GM18907 (cell line): ENCODE results near the gene SPATA20.

Source experiments
- ATAC-seq: cut with Tn5 transposase; IDR thresholded peaks from one replicate; pipeline ENCODE4 v1.9.1; 2021; ENCODE audit warnings: mild to moderate bottlenecking, moderate library complexity; ENCODE audit not compliant: unreplicated experiment

Gene SPATA20

DNA sequence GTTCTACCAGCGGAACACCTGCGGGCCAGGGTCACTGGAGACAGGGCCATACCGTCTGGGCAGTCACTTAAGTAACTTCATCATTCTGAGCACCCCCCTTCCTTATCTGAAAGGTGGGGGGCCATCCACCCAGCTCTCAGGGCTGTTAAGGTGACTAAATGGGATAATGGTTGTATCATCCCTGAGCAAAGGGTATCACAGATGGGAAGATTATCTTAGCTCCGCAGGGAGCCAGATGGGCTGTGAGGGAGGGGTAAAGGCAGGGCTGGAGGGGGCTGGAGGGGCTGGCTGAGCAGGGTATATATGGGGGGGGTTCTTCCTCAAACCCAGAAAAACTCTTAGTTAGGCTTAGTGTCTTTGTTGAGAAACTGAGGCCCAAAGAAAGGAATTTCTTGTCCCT lies 10.7 kb downstream of the SPATA20 start:
- ATAC-seq, result no peak

DNA sequence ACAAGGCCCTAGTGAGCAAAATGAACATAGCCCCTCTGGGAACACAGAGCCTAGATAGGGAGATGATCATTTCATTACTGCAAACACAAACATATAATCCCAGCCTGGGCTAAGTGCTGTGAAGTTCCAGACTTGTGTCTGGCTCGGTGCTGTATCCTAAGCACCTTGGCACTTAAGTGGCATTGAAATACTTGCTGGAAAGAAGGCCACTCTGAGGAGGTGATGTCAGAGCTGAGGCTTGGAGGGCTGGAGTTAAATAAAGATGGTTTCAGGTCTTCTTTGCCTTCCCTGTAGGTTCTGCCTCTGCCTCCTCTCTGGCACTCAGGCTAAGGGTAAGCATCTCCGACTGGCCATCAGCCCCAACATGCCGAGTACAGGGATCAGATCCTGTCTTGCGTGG lies 11.1 kb downstream of the SPATA20 start:
- no peak for ATAC-seq

DNA sequence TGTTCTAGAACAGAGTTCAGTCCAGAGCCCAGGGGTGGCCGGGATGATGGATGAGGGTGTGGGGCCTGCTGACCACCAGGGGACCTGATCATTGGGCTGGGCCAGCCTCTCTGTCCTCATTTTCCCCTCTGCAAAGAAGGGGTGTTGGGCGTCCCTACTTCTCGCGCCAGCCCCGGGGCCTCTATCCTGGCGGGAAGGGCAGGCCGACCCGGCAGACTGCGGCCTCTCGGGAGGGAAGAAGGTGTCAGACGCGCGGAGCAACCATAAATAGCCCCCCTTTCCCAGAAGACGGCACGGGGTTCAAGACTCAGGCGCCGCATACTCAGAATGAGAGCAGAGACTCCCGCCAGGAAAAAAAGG lies 11.6 kb downstream of the SPATA20 start:
- ATAC-seq, result no peak

DNA sequence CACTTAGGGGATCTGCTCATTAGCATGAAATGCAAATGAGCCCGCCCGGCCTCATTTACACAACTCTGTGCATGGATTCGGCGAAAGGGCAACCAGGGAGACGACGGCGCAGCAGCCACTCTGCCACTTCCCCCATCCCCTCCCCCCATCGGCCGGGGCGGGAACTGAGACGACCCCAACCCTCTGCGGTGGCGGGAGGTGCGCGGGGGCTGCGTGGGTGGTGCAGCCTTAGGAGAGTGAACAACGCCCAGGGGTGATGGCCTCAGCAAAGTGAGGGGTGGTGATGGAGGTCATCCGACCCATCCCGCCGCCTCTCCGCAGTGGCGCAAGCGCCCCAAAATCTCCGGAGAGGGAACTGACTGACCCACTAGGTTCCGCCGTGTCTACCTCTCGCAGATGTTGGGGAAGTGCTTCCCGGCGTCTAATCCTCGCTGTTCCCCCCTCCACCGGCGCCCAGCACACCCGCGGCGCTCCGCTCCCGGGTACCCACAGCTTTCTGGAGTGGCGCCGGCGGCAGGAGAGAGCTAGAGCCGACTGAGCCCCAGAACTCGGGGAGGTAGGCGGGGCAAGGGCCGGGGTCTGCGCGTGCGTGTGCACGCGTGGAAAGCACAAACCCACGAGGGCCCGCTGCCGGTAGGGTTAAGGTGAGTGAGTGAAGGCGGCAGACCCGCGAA lies 12.1 kb downstream of the SPATA20 start:
- no peak for ATAC-seq

DNA sequence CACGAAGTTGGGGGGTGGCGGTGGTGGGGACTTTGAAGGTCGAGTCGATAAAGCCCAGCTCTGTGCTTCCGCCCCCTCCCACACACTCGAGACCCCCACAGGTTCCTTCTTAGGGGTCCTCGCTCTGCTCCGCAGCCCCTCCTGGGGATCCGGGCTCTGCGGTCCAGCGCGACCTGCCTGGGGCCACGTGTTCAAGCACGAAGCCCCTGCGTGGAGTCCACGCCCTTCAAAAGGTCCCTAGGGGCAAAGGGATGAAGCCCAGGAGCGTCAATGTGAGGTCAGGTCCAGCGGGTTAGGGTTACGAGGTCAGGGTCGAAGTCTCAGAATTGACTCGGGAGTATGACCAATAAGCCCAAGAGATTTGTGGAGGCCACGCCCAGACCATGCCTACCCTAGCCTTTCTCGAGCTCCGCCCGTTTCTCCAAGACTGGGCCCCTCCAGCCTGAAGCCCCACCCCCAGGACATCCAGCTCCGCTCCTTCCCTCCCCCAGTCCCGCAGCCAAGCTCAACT lies 12.8 kb downstream of the SPATA20 start:
- ATAC-seq, result peak; percentile 5

DNA sequence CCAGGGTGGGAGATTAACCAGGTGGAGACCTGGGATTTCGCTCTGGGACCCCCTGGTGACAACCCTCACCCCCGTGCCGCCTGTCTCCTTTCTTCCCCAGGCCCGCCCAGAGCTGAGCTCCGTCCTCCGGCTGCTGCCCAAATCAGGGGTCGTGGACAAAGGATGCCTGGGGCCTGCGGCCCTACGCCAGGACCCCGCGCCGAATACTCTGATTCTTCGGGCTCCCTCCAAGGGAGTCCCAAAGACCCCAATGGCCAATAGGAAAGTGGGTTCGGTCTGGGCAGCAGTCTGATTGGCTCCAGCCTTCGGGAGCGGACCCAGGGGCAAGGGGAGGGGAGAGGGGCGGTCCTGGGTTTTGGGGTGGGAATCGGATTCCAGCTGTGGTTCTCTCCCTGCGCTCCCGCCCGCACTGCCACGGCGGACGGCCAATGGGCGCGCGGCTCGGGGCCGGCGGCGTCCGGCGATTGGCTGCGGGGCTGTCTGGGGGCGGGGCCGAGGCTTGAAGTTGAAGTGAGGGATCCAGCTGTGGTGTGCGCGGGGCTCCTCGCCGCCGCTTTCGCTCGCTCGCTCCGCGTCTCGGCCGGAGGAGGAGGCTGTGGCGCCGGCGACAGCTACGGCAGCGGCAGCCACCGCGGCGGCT lies 13.3 kb downstream of the SPATA20 start, which contains the start of gene CACNA1G:
CACNA1G (plus strand) TSS at position 531 of the 640 bp plus-strand sequence. CDS start 745 bp downstream, outside the sequence.
- peak; percentile 88 for ATAC-seq

DNA sequence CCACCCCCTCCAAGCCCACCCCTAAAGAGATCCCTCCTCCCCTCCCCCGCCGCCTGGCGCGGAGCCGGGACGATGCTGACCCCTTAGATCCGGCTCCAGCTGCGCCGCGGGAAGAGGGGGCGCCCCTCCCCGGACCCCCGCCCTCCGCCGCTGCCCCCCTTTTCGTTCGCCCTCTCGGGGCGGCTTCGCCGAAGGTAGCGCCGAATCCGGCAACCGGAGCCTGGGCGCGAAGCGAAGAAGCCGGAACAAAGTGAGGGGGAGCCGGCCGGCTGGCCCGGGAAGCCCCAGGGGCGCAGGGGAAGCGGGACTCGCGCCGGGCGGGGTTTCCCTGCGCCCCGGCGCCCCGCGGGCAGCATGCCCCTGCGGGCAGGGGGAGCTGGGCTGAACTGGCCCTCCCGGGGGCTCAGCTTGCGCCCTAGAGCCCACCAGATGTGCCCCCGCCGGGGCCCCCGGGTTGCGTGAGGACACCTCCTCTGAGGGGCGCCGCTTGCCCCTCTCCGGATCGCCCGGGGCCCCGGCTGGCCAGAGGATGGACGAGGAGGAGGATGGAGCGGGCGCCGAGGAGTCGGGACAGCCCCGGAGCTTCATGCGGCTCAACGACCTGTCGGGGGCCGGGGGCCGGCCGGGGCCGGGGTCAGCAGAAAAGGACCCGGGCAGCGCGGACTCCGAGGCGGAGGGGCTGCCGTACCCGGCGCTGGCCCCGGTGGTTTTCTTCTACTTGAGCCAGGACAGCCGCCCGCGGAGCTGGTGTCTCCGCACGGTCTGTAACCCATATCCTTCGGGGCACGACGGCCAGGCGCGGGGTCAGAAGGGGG lies 14.2 kb downstream of the SPATA20 start:
- ATAC-seq, result no peak

DNA sequence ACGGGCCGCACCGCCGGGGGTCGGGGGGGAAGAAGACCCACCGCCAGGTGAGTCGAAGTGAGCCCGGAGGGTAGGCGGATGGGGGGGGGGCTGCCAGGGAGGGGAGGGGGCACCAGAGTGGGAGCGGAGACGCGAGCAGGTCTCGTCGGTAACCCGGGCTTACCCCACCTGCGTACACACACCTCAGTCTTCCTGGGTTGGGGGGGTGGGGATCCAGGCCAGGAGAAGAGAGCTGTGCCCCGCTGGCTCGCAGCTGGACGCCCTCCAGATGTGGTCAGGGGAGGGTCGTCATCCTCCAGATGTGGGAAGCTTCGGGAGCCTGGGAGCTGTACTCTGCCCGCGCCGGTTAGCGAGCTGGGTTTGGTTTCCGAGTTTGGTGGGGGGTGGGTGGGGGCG lies 14.8 kb downstream of the SPATA20 start:
- ATAC-seq, result no peak

DNA sequence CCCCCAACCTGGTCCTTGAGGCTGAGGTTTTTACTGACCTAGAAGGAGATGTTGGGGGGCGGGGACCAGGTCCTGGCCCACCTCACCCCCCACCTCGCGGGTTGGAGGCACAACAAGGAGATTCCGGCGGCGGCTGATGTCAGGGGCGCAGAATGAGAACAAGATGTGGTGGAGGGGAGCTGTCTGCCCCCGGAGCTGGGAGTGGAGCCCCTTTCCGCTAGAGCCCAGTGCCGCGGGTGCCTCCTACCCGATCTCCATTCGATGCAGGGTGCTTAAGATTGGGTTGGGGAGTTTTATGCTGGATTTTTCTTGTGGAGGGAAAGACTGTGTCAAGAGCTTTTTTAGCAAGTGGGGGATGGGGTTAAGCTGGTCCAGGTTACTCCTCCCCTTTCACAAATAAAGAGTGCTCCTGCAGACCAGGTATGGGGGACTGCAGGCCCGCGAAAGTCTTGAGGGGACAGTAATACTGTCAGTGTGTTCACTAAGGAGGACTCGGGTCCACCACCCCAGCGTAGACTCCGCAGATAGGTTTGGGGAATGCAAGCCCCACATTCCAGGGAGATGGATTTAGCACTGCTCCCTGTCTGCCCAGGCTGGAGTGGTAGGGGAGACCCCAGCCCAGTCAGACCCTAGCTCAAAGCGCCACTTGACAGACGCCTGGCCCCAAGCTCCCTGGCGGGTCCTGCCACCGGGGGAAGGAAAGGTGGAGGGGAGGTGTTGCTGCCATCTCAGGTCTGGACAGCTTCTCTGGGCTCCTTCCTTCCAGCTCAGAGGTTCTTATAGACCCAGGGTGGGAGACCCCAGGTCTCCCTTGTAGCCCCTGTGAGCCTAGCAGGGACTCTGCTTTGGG lies 15.5 kb downstream of the SPATA20 start:
- no peak for ATAC-seq

DNA sequence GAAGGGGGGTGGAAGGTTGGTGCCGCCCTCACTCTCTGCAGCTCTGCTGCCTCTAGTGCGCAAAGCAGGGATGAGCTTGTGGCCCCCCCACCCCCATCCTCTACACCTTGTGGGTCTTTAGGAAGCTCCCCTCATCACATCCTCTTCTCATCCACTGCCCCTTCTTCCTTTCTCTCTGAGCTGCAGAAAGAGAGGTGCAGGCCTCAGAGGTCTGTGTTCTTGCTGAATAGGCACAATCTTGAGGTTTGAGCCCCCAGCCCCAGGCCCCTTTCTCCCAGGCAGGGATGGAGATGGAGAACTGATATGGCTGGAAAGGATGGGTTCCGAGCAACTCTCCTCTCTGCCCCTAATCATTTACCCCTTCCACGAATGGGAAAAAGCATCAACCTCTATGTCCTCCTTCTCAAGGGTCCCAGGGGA lies 16.1 kb downstream of the SPATA20 start:
- ATAC-seq, result no peak

DNA sequence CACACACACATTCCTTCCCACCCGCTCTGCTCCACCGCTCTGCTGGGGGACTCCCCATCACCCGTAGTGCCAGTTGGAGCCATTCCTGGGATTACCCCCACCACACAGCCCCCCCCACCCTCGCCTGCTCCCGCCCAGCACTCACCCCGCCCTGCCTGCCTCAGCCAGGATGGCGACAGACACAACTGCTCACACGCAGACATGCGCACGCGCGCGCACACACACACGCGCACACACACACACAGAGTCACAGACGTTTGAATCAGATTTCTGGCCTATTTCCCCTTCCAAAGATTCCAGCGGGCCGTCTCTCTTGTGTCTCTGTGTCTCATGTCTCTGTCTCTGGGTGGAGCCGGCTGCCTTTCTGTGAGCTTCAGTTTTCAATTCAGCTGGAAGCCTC lies 17.9 kb downstream of the SPATA20 start:
- ATAC-seq, result no peak

DNA sequence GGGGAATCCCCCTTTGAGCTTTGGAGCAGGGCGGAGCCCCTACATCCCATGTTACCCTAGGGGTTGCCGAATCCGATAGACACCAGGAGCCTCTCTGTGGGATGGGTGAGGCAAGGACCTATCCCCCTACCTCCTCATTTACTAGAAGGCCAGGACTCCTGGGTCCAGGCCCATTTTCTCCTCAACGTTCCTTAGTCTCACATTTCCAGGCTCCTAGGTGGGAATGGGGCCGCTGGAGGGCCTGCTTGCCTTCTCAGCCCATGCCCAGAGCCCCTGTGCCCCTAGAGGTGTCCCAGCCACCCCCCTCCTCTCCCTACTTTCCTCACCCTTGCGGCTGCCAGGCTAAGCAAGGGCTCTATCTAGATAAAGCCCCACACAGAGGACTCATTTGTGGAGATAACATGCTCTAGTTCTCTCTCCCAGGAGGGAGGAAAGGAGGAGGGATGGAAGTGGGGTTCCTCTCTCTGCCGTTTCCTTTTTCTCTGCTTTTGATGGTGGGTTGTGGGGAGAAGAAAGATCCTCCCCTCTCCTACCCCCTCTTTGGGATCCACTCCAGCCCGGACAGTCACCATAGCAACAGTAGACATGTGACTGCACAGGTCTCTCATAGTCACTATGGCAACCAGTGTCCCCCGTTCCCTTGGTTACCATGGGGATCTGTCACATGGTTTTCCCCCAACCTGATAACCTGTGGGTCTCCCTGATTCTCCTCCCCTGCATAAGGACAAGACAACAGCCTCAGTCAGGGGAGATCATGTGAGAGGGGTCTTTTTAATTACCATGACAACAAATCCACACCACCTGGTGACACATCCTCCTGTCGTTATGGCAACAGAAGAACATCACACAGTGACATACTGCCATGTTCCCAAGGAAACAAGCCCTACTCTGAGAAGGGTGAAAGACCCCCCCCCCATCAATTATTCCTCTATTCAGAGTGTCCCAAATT lies 18.7 kb downstream of the SPATA20 start:
- no peak for ATAC-seq

DNA sequence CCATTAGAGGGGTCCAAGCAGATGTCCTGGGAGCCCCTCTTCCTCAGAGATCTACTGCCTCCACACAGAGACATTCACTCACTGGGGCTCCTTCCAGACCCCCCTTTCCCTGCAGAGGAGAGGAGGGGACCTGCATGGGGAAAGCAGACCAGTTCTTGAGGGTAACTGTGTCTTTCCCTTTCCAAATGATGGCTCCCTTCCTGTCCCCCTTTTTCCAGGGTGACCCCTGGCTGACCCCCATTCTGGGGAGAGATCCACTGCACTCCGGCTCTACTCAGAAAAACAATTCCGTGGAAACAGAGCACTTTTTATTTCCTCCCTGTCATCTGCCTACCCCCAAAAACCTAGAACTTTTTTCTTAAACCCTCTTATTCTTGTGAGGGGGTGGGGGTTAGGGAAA lies 19.9 kb downstream of the SPATA20 start:
- no peak for ATAC-seq

DNA sequence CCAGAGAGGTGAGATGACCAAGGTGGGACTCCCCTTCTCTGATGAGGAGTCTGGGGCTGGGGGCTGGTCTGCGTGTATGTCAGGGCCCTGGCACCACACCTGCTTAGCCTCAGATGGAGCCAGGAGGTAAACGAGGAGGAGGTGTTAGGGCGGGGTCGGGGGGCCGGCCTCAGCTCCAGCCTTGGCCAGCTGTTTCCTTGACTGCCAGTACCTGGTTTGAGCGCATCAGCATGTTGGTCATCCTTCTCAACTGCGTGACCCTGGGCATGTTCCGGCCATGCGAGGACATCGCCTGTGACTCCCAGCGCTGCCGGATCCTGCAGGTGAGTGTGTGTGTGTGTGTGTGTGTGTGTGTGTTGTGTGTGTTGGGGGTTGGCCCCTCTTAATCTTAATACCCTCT lies 21.7 kb downstream of the SPATA20 start:
- ATAC-seq, result no peak

DNA sequence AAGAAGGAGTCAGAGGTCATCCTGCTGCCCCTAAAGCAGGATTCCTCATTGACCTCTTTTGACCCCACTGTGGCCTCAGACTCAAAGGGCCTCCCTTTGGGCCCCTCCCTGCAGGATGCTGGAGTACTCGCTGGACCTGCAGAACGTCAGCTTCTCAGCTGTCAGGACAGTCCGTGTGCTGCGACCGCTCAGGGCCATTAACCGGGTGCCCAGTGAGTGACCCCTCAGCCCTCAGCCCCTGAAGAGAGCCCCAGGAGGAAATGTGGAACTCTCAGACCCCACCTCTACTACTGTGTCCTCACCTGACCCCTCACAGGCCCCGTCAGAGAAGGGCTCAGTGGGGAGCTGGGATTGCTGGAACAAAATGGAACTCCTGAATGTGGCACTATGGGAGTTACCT lies 22.6 kb downstream of the SPATA20 start:
- no peak for ATAC-seq

DNA sequence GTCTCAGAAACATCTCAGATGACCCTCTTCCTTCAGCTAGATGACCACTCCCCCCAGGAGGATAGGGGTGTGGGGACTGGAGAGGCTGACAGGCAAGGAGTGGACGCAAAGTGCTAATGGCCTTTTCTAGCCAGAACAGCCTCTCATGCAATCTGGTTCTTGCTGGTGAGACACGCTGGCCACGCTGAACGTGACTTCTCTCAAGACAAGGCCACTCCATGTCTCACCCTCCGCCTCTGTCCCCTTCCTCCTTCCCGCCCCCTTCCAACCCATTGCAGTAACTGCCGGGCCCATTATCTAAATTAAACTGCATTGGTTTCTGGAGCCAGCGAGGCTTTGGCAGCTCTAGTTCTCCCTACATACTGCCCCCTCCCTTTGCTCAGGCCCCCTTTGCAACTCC lies 23.1 kb downstream of the SPATA20 start:
- ATAC-seq, result no peak

DNA sequence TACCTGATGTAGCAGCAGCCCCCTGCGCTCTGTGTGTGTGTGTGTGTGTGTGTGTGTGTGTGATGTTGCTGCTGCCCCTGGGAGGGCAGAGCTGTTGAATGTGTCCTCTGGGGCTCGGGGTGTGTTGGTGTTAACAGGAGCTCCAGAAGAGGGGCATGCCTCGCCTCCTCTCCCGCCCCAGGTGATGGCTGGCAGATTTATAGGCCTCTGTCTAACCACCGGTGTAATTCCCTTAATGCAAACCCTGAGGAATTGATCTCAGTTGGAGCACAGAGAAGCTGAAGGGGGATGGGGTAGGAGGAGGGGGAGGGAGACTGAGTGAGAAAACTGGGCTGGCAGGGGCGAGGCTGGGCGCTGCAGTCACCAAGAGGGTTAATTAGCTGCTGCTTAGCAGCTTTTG lies 23.6 kb downstream of the SPATA20 start:
- ATAC-seq, result no peak

DNA sequence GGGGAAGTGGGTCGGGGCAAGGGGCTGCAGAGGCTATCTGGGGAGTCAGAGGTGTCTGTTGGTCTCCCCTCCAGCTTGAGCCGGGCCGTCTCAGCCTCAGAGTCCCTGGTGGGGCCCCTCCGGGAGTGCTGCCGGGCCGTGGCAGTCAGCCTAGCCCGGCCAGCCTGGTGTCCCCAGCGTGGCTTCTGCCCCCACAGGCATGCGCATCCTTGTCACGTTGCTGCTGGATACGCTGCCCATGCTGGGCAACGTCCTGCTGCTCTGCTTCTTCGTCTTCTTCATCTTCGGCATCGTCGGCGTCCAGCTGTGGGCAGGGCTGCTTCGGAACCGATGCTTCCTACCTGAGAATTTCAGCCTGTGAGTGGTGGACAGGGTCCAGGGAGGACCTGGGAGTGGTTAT lies 24.7 kb downstream of the SPATA20 start:
- no peak for ATAC-seq

DNA sequence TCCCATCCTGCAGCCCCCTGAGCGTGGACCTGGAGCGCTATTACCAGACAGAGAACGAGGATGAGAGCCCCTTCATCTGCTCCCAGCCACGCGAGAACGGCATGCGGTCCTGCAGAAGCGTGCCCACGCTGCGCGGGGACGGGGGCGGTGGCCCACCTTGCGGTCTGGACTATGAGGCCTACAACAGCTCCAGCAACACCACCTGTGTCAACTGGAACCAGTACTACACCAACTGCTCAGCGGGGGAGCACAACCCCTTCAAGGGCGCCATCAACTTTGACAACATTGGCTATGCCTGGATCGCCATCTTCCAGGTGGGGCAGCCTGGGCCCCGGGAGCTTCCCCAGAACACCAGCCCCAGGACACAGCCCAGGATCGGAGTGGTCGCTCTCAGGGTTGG lies 25.6 kb downstream of the SPATA20 start:
- ATAC-seq, result no peak
